Stimulated activated CD4-positive, alpha-beta T cell treated with anti-CD3 and anti-CD28 coated beads, Interleukin-2, amount 100 ng/mL, for 4 hours (primary cell): ENCODE results near the gene C19orf53.
A peak's percentile ranks its signal among the peaks of the same experiment; 100 is the strongest.
"Not testable (repeated sequence)": the region's sequence is repeated elsewhere in the genome, so short reads cannot be mapped to it uniquely, and the experiment has no call there.

Experiments used
- DNase-seq: peaks from one replicate; pipeline ENCODE4 v3.0.0-alpha.2; 2020; ENCODE audit warnings: low read depth

Gene C19orf53

DNA sequence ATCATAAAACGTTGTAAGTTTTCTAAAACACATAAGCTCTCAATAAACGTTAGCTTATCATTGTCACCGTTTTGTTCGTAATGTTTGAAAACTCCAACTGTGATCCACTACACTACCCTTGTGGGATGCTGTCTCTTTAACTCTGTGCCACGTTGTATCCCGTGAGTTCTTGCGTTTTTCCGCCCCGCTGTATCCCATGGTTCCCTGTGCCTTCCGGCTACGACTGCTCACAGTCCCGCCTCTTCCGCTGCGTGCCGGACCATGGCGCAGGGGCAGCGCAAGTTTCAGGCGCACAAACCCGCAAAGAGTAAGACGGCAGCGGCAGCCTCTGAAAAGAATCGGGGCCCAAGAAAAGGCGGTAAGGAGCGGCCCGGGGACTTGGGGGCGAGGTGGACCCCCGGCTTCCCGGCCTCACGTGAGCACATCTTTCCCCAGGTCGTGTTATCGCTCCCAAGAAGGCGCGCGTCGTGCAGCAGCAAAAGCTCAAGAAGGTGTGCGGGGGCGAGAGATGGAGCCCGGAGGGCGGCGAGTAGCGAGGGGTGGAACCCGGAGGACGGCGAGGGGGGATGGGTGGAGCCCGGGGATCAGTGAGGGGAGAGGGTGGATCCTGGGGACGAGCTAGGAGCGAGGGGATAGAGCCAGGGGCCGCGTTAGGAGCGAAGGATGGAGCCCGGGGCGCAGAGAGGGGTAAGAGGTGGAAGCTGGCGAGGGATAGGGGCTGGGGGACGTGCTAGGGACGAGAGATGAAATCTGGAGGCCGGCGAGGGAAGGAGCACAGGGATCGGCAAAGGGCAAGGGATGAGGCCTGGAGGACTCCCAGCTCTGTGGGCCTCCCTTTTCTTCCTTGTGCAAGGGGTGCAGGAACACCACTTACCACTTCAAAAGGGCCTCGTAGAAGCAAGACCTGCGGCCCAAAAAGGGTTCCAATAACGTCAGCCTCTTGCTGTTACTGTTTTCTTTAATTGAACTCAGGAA, at the start of gene C19orf53:
TSS of gene C19orf53 (plus strand) at position 240 of the 975 bp plus-strand sequence. CDS start at position 262, 22 bp downstream.
- peak; percentile 79 for DNase-seq

DNA sequence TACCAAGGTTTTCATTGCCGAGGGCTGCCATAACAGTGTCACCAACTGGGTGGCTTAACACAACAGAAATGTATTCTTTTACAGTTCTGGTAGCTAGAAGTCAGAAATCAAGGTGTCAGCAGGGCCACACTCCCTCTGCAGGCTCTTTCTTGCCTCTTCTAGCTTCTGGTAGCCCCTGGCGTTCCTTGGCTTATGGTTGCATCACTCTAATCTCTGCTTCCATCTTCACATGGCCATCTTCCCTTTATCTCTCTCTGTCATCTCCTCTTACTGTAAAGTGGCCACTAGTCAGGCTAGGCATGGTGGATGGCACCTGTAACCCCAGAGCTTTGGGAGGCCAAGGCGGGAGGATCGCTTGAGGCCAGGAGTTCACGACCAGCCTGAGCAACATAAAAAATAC, 47.9 kb upstream of the C19orf53 start:
- DNase-seq: no peak

DNA sequence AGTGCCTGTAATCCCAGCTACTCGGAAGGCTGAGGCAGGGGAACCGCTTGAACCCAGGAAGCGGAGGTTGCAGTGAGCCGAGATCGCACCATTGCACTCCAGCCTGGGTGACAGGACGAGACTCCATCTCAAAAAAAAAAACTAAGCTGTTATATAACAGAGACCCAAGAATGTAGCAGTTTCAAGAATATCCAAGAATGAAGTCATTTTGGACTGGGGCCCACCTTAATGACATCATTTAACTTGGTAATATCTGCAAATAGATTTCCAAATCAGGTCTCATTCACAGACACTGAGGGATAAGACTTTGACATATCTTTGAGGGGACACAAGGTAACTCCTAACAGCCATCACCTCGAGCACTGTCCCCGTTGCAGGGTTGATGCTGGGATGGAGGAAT, 46.5 kb upstream of the C19orf53 start:
- no peak for DNase-seq

DNA sequence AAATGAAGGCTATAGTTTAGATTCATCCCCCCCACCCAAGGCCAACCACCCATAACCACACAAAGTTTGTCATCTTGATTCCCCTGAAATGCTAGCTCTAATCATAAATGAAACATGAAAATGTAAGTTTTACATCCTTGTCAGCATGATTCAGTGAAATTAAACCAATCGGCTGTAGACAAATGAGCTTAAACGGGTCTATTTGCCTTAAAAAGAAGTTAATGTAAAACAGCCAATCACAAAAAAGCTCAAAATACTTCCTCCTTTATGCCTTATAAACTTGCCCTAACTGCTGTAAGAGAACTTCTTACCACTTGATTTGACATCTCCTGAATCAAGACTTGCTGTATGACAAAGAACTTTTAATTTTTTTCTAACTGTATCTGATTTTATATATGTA, 44.4 kb upstream of the C19orf53 start:
- DNase-seq: no peak

DNA sequence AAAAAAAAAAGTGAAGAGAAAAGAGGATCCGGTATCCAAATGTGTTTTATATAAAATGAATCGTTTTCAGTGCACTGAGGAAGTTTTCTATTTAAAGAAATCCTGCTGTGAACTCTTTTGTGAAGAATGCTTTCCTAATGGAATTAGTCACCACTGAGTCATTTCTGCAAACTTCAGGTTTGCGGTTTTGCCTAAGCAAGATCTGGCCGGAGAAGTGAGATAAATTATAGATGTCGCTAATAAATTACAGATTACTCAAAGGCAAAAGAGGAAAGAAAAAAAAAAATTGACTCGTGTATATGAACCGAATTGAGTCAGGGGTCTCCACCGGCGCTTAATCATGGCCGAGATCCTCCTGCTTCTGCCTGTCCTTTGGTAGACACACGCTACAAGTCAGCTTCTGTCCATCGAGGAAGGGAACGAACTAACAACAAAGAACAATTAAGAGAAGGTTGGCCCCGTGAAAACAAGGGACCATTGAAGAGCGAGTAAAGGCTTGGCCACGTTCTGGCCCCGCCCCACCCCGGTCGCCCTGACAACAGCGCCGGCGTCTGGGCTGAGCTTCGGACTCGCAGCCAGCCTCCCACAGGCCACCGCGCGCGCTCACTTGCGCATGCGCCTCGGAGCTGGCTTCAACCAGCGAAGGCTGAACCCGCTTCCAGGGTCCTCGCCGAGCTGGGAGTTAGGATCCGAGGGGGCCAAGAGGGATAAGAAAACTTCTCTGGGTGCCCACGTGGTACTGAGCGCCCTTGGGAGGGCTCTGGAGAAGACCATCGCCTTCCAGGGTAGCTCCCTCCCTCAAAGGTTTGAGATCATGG, 42.9 kb upstream of the C19orf53 start:
- peak; percentile 85 for DNase-seq

DNA sequence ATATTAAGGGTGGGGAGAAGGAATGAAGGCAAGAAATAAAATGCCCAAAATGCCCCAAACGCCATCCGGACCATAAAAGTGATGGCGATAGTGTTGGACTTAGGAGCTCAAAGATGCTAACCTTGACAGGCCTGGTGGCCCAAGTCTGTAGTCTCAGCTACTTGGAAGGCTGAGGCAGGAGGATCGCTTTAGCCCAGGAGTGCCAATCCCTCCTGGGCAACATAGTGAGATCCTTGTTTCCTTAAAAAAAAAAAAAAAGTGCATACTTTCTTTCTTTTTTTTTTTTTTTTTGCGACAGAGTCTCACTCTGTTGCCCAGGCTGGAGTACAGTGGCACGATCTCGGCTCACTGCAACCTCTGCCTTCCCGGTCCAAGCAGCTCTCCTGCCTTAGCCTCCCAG, 41.9 kb upstream of the C19orf53 start:
- no peak for DNase-seq

DNA sequence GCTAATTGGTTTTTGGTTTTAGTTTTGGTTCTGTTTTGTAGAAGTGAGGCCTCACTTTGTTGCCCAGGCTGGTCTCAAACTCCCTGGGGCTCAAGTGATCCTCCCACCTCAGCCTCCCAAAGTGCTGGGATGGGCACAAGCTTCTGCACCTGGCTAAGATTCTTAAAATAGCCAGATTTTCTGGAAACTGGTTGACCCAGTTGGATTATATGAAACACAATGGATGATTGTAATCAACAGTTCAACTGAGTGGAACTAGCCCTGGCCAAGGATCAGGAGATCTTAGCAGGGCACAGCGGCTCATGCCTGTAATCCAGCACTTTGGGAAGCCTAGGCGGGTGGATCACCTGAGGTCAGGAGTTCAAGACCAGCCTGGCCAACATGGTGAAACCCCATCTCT, 39.5 kb upstream of the C19orf53 start:
- no peak for DNase-seq

DNA sequence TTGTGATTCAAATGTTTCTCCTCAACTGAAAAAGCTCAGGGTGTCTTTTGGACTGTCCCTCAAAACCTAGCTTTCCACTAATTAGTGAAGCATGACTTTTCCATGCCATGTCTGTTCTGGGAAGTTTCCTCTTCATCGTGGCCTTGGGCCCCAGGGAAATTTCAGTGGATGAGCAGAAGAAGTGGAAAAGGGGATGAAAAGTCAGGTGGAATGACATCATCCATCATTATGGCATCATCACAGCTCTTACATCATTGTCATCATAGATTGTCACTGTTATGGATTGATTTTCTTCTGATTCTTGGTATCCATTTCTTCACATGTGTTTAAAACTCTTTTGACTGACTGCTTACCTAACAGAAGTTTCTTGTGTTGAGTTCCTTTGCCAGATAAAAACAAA, 36.2 kb upstream of the C19orf53 start:
- DNase-seq: no peak

DNA sequence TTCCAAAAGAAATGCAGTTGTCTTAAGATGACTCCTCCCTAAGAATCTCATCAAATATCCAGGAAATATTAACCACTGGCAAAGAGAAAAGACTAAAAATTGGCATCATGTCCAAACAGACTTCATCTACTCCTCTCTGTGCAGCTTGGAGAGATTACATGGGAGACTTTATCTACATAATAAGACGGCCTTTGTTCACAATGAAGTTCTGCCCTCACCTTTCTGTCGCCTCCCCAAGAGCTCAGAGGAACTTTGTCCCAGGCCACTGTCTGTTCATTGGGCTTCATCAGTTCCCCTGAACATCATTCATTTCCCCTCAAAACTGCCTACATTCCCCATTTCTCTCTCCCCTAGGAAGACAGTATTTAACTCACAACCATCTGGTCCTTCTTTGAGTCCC, 32.4 kb upstream of the C19orf53 start:
- DNase-seq: no peak

DNA sequence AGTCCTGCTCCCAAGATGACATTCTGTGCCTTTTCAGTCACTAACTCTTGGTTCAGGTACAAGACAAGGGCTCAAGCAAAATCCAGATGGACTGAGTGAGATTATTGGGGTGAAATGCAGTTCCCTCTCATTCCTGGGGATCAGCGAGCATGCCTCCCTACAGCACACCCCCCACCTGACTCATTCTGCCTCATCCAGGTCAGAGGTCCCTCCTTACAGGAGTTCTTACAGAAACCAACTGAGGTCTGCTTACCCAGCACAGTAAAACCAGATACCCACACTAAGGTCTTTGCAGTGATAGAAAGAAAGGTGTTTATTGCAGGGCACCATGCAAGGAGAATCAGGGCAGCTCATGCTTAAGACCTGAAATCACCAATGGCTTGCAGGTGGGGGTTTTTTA, 31.5 kb upstream of the C19orf53 start:
- no peak for DNase-seq

DNA sequence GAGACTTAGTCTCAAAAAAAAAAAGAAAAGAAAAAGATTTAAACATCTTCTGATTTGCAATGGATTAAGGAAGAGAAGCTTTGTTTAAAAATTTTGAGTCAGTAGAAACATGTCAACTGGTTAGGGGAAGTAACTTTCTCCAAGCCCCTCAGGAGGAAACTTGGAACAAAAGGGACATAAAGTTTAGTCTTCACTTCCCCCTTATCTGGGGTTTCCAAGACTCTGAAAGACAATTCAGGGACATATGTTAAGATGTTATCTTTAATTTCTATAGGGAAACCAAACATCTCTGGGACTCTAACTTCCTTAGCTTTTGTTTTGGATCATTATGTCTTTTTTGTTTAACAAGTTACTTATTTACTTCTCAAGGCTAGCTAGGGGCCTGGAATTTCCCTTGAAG, 30.1 kb upstream of the C19orf53 start:
- no peak for DNase-seq

DNA sequence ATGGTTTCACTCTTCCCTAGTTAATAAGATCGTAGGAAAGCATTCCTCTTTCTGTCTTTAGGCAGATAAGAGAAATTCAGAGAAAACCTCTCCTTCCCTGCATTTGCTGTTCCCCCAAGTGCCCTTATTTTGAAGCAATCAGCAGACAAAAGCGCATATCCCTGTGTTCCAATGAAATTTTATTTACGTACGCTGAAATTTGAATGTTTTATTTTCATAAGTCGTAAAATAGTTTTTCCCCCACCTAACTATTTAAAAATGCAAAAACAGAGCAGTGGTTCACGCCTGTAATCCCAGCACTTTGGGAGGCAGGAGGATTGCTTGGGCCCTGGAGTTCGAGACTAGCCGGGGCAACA, 27.2 kb upstream of the C19orf53 start:
- no peak for DNase-seq

DNA sequence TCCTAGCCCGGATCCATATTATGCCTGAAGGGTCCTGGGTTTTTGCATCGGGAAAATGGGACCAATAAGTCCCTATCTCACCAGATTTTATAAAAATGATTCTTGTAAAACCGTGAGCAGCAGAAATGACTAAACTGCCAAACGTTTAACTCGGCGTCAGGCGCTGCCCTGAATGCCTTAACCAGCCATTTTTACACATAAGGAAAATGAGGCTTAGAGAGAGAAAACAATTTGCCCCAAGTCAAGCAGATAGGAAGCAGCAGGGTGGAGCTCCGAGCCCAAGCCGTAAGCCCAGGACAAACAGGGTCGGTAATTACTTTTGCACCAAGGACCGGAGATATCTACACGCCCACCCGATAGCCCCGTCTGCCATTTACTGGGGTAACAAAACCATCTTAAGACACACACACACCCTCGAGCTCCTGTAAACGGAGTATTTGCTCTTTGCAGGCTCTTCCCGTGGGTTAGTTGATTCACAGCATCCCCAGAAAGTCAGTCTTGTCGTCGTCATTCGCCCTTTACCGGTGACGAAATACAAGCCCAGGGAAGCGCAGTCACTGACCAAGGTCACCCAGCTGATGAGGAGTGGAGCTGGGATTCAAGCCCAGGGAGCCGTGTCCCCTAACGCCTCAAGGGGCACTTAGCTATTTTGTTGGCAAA, 26.0 kb upstream of the C19orf53 start:
- DNase-seq: no peak

DNA sequence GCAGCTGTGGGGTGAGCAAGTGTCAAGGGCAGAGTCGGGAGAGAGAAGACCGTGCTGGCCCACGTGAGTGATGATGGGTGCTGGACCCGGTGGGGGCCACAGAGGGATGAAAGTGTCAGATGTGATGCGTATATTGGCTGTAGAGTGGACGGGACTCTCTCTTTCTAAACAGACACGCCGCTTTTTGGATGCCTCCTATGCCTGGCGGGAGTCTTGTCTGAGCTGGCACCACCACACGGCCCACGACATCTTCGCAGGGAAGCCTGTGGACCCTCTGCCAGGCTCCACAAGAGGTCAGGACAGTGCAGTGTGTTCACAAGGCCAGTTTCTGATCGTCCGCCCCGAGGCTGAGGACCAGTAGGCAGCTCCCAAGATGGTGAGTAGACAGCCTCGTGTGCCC, 22.8 kb upstream of the C19orf53 start:
- DNase-seq: no peak

DNA sequence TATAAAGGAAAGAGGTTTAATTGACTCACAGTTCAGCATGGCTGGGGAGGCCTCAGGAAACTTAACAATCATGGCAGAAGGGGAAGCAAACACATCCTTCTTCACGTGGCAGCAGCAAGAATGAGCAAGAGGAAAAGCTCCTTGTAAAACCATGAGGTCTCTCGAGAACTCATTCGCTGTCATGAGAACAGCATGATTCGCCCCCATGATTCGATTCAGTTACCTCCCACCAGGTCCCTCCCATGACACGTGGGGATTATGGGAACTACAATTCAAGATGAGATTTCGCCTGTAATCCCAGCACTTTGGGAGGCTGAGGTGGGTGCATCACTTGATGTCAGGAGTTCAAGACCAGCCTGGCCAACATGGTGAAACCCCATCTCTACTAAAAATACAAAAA, 20.6 kb upstream of the C19orf53 start:
- not testable (repeated sequence) for DNase-seq

DNA sequence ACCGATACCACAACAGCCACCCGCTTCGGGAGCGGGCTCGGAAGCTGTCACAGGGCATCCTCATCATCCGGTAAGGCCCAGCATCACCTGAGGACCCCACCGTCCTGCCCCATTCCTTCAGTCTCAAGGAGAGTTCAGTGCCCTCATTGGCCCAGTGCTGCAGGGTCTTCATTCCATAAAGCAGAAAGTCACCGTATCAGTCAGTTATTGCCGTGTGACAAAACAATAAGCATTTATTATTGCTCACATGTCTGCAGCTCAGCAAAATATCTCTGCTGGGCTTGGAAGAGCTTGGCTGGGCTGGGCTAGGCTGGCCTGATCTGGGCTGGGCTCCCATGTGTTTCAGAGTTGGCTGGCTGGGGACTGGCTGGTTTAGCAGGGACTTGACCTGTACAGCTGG, 18.0 kb upstream of the C19orf53 start:
- no peak for DNase-seq

DNA sequence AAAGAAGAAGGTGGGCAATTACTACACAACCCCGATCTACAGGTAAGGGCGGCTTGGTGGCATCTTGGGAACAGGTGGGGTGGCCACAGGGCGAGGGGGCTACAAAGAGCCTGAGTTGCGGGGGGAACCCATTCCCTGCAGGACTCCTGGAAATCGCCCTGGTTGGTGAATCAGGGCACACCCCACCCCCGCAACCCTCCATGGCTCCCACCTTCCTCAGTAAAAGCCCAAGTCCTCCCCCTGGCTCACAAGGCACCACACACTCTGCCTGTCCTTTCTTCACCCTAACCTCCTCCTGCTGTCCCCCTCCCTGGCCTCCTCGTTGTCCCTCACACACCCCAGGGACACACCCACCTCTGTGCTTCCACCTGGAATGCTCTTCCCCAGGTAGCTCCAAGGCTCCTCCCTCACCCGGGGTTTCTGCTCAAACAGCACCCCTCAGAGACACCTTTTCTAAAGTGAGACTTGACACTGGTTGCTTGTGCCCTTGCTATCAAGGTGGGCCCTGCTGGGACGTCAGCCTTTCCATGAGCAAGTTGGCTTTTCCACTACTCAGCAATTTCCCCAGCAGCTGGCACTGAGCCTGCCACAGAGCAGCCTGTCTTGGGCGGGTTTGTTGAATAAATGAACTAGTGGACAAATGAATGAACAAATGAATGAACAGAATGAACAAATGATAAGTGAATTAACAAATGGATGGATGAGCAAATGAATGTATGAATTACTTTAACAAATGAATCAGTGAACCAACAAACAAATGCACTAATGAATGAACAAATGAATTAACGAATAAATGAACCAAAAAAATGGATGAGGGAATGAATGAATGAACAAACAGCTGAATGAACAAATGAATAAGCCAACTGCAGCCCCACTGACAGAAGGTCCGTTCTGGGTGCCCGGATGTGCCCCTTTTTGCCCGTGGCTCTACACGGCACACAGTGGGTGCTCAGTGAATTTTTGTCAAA, 16.2 kb upstream of the C19orf53 start:
- no peak for DNase-seq

DNA sequence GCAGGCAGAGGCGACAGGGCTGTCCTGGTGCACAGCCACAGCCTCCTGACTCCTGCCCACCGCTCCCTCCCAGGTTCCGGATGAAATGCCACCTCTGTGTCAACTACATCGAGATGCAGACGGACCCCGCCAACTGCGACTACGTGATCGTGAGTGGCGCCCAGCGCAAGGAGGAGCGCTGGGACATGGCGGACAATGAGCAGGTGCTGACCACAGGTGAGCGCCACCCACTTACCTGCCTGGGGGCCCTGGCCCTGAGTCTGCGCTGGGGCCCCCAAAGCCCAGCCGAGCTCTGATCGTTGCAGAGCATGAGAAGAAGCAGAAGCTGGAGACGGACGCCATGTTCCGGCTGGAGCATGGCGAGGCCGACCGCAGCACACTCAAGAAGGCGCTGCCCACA, 15.5 kb upstream of the C19orf53 start:
- no peak for DNase-seq

DNA sequence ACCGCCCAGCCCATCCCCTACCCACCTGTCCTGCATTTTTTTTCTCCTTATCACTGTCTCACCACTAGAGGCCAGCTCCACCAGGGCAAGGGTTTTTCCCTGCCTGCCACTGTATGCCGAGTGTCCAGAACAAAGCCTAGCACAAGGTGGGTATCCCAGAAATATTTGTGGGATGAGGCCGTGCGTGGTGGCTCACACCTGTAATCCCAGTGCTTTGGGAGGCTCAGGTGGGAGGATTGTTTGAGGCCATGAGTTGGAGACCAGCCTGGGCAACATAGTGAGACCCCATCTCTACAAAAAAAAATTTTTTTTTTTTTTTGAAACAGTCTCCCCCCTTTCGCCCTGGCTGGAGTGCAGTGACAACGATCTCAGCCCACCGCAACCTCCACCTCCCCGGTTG, 12.8 kb upstream of the C19orf53 start:
- DNase-seq: no peak

DNA sequence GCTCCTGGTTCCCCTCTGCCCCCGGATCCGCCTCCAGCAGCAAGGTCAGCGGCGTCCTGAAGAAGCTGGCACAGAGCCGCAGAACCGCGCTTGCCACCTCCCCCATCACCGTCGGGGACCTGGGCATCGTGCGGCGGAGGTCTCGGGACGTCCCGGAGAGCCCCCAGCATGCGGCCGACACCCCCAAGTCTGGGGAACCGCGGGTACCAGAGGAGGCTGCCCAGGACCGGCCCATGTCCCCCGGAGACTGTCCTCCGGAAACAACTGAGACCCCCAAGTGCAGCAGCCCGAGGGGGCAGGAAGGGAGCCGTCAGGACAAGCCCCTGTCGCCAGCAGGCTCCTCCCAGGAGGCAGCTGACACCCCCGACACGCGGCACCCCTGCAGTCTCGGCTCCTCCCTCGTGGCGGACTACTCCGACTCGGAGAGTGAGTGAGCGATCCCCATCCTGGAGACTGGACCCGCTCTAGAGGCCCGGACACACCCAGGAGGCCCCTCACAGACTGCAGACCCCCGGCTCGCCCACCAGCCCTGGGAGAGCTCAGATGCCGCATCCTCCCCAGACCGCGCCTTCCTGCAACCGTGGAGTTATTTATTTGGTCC, 11.5 kb upstream of the C19orf53 start:
- no peak for DNase-seq

DNA sequence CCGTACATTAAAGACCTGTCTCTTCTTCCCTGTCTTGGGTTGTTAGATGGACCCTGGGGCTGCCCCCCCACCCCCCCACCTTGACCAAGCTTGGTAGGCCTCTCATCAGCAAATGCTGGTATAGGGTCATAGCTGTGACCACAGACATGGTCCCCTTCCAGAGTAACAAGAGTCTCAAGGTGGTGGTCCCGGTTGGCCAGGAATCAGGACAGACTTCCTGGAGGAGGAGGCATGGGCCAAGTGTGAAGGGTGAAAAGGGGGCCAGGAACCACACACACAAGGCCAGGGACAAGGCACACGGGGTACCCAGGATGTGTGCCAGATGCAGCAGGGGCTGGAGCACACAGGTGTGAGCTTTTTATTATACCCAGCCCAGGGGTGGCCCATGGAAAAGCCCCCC, 11.0 kb upstream of the C19orf53 start:
- DNase-seq: no peak
